ENCODE results near the gene ROBO2. TPM values are rescaled to one million over a fixed set of nuclear protein-coding genes. Genes with fewer than 3 reads are reported as not detected.

Gene ROBO2
- total and polyA plus RNA-seq, 10 of the 15 experiments (the other 5 are each of a cell fraction or from before 2014, with no cell fraction given), result 0.22 to 2.5 (median 0.81) TPM

GRCh38 chr3:77040216-77040615, 317 bp downstream of the ROBO2 start (continued):
- no peak for TF ChIP-seq SIX5 (IDR thresholded peaks at IDR 0.05; ENCODE audit: low read depth, low read length, severe bottlenecking)
- TF ChIP-seq MXI1 (IDR thresholded peaks at IDR 0.05; ENCODE audit: low read depth, low read length), result no peak
- no peak for TF ChIP-seq POU2F2 (IDR thresholded peaks at IDR 0.05; ENCODE audit: borderline replicate concordance, low read depth, low read length)
- TF ChIP-seq WRNIP1 (IDR thresholded peaks at IDR 0.05; ENCODE audit: borderline replicate concordance, low read depth, low read length), result no peak
- TF ChIP-seq ZBTB33 (IDR thresholded peaks at IDR 0.05), result no peak

- Histone ChIP-seq H2AFZ (ENCODE audit: control insufficient read depth, low read depth, low read length) (no peak overlapping the region), H3K79me2 (ENCODE audit: control insufficient read depth, insufficient read depth, low read length) (no peaks in the 10 kb centered on the region), H3K27ac (ENCODE audit: control insufficient read depth, insufficient read depth) (no peak overlapping the region), H4K20me1 (ENCODE audit: control insufficient read depth, insufficient read depth) (no peaks in the 10 kb centered on the region), H3K4me3 (no peak overlapping the region), H3K9me3 (replicated peaks; ENCODE audit: control insufficient read depth, insufficient read depth, low read length) (no peaks in the 10 kb centered on the region), H3K9ac (ENCODE audit: control insufficient read depth, insufficient read depth, low read length) (no peak overlapping the region), H3K4me1 (ENCODE audit: control insufficient read depth, insufficient read depth, low read length) (no peaks in the 10 kb centered on the region), H3K4me2 (ENCODE audit: control insufficient read depth, insufficient read depth) (no peak overlapping the region), H3K27me3 (replicated peaks in 1 of 2; ENCODE audit: control insufficient read depth in 2 of 2, insufficient read depth in 2 of 2, low read length in 1 of 2) (no peaks in the 10 kb centered on the region; a peak in 1 of 4 replicates), H3K36me3 (ENCODE audit: control insufficient read depth in 2 of 2, insufficient read depth in 2 of 2, low read length in 1 of 2) (no peaks in the 10 kb centered on the region)
- SMC1A ChIA-PET (ENCODE audit: uncharacterized antibody, unreplicated experiment), result no interaction called here
- ATAC-seq, result 0 out of 3 replicates have a peak, but pooled peaks have one; percentile 20
- RAD21 ChIA-PET (ENCODE audit: unreplicated experiment), result no interaction called here
- CTCF ChIA-PET, result no interaction called here
- POLR2A ChIA-PET, result no interaction called here
- FAIRE-seq, result no peak
- intact Hi-C loops (cut with micrococcal nuclease; ENCODE audit: unreplicated experiment) (no loop called here), in situ Hi-C loops (cut with MboI) (no loop called here)
- DNase-seq (ENCODE audit: low read depth, low spot score), result no peak
- 11% methylated on average over 9 of the region's 9 CpGs for WGBS (ENCODE audit: insufficient coverage, insufficient replicate concordance, low lambda C conversion rate, missing lambda C conversion rate)
- no TSS peak for BruUV-seq (replicated peaks)
- no peak for TF ChIP-seq NR2C2 (IDR thresholded peaks at IDR 0.05; ENCODE audit: borderline replicate concordance, control insufficient read depth, insufficient read length, low read depth)
- no peak for TF ChIP-seq TCF7 (IDR thresholded peaks at IDR 0.05; ENCODE audit: borderline replicate concordance)
- TF ChIP-seq ATF7 (IDR thresholded peaks at IDR 0.05; ENCODE audit: low read depth), result no peak
- no peak for TF ChIP-seq JUNB (IDR thresholded peaks at IDR 0.05)
- TF ChIP-seq HDGF (IDR thresholded peaks at IDR 0.05), result no peak
- no peak for TF ChIP-seq ZBTB4 (CRISPR knock-in tag; IDR thresholded peaks at IDR 0.05)
- no peak for TF ChIP-seq PAX5 (IDR thresholded peaks at IDR 0.05; ENCODE audit: borderline replicate concordance, low read depth, low read length)
- no peak for TF ChIP-seq ZNF687 (IDR thresholded peaks at IDR 0.05)
- no peak for TF ChIP-seq NR2F1 (conservative IDR thresholded peaks at IDR 0.05)
These were observed 1.2 kb downstream of the ROBO2 start for GRCh38 chr3:77040926-77041722.

Measured in GM12878 (cell line).